Gastroesophageal sphincter (tissue), 4 donors: ENCODE data around the gene MT1HL1. TPM values are rescaled to one million over a fixed set of nuclear protein-coding genes. Genes with fewer than 3 reads are reported as not detected.
A peak's percentile ranks its signal among the peaks of the same experiment; 100 is the strongest.

ENCODE experiments used
- ATAC-seq: fragments of 150-250 bp; one replicate; pipeline ENCODE4 v1.9.1; 2016; ENCODE audit warnings: mild to moderate bottlenecking, moderate library complexity
- H3K27ac ChIP-seq, 4 donors: fragments of 200-600 bp; sonication (generic) in 3 of 4; 1 replicate in 3 of 4; 2 replicates in 1 of 4; pipeline ENCODE4 v1.5.1; 2016 to 2019
- H3K27me3 ChIP-seq: fragments of 200-600 bp; sonication (generic); one replicate; pipeline ENCODE4 v1.5.1; 2019
- H3K36me3 ChIP-seq, 2 donors: fragments of 200-600 bp; sonication (generic); one replicate each; pipeline ENCODE4 v1.5.1; 2019; ENCODE audit warnings: control low read depth in 1 of 2
- H3K4me1 ChIP-seq, 3 donors: fragments of 200-600 bp; sonication (generic); 1 replicate in 2 of 3; 2 replicates in 1 of 3; pipeline ENCODE4 v1.5.1; 2016 to 2019; ENCODE audit warnings: control low read depth in 2 of 3
- H3K4me3 ChIP-seq, 2 donors: fragments of 200-600 bp; sonication (generic); one replicate each; pipeline ENCODE4 v1.5.1; 2019; ENCODE audit warnings: mild to moderate bottlenecking in 1 of 2, moderate library complexity in 1 of 2
- H3K9me3 ChIP-seq, 3 donors: fragments of 200-600 bp; sonication (generic); one replicate each; pipeline ENCODE4 v1.5.1; 2017 to 2019; ENCODE audit warnings: control low read depth in 2 of 3
- CTCF ChIP-seq, 4 experiments: fragments of 200-600 bp in 2 of 4; fragments of 450-650 bp in 2 of 4; sonication (generic) in 1 of 4; IDR thresholded peaks; one replicate each; pipeline ENCODE4 v1.5.1; 2017 to 2019; ENCODE audit warnings: antibody characterized with exemption in 4 of 4, mild to moderate bottlenecking in 2 of 4, moderate library complexity in 2 of 4
- EP300 ChIP-seq: sonication (generic); formaldehyde crosslinking; IDR thresholded peaks from one replicate; pipeline ENCODE4 v1.6.1; 2017; ENCODE audit warnings: antibody characterized with exemption, mild to moderate bottlenecking
- POLR2A ChIP-seq, 2 donors: fragments of 450-650 bp; IDR thresholded peaks; one replicate each; pipeline ENCODE4 v1.6.1; 2017; ENCODE audit warnings: antibody characterized with exemption in 2 of 2, mild to moderate bottlenecking in 2 of 2, moderate library complexity in 1 of 2
- POLR2AphosphoS5 ChIP-seq: sonication (generic); formaldehyde crosslinking; IDR thresholded peaks from one replicate; pipeline ENCODE4 v1.6.1; 2017; ENCODE audit warnings: antibody characterized with exemption
- WGBS, 2 donors: methylation state at CpG; one replicate each; pipeline ENCODE4 v1.1.5; 2018; ENCODE audit warnings: low coverage in 1 of 2; 5-methylcytosine and 5-hydroxymethylcytosine counted together
- total RNA-seq, 4 donors: library from RNA; depleted of rRNA; stranded (reverse); fragments of >200 nt; gene quantifications; one replicate each; pipeline ENCODE4 v1.1.0, GENCODE V29; 2016

Gene MT1HL1
- total RNA-seq, 4 donors from 2014 or later = not detected

- H3K4me3 ChIP-seq = no peak overlapping the region
- peak overlapping the region; percentile 83 to 97 (median 86) for H3K27ac ChIP-seq
- 20 to 44% methylated on average over 4 to 5 of the region's 5 CpGs for WGBS, 2 donors
- TF ChIP-seq EP300 = no peak
- H3K36me3 ChIP-seq = no peaks in the 10 kb centered on the region
- no peak for ATAC-seq
- no peaks in the 10 kb centered on the region for H3K27me3 ChIP-seq
- H3K9me3 ChIP-seq = no peaks in the 10 kb centered on the region
- H3K4me1 ChIP-seq = peaks cover 5 to 35% (median 8%) of the 10 kb centered on the region in 3 donors
These were observed 8.1 kb upstream of the MT1HL1 start for GRCh38 chr1:237012361-237012760.

GRCh38 chr1:237011432-237011831, 7.2 kb upstream of the MT1HL1 start:
- H3K27ac ChIP-seq = peak overlapping the region; percentile 83 to 97 (median 86)
- H3K27me3 ChIP-seq = no peaks in the 10 kb centered on the region
- H3K9me3 ChIP-seq = no peaks in the 10 kb centered on the region
- no peaks in the 10 kb centered on the region for H3K36me3 ChIP-seq
- no peak for TF ChIP-seq EP300
- TF ChIP-seq POLR2A (IDR thresholded peaks at IDR 0.05) = no peak
- TF ChIP-seq POLR2AphosphoS5 = peak; percentile 67
- no peak for ATAC-seq
- H3K4me1 ChIP-seq = peaks cover 5 to 35% (median 8%) of the 10 kb centered on the region in 3 donors
- 30 to 34% methylated on average over 2 to 3 of the region's 3 CpGs for WGBS, 2 donors
- no peak overlapping the region for H3K4me3 ChIP-seq

- Histone ChIP-seq H3K36me3 (no peaks in the 10 kb centered on the region), H3K4me1 (peaks cover 5 to 35% (median 8%) of the 10 kb centered on the region in 3 donors), H3K27me3 (no peaks in the 10 kb centered on the region), H3K9me3 (no peaks in the 10 kb centered on the region), H3K27ac (peak overlapping the region in 1 of 4 donors; percentile 86), H3K4me3 (no peak overlapping the region)
- ATAC-seq = no peak
- TF ChIP-seq POLR2AphosphoS5 (no peak), POLR2A (IDR thresholded peaks at IDR 0.05) (no peak), EP300 (no peak), CTCF (IDR thresholded peaks at IDR 0.05) (no peak)
- 88 to 92% methylated on average over 4 of the region's 4 CpGs for WGBS, 2 donors
These were observed 5.4 kb upstream of the MT1HL1 start for GRCh38 chr1:237009611-237010010.

GRCh38 chr1:237007147-237007881, 3.1 kb upstream of the MT1HL1 start:
- peaks cover under 1 to 18% (median 4%) of the 10 kb centered on the region in 3 donors for H3K4me1 ChIP-seq
- WGBS, 2 donors = 43 to 75% methylated on average over 6 to 14 of the region's 14 CpGs

GRCh38 chr1:237005674-237006073, 1.4 kb upstream of the MT1HL1 start:
- WGBS, 2 donors = 34 to 83% methylated on average over 3 to 4 of the region's 4 CpGs
- H3K9me3 ChIP-seq = no peaks in the 10 kb centered on the region
- no peak overlapping the region for H3K27ac ChIP-seq
- no peak for ATAC-seq
- H3K4me3 ChIP-seq = no peak overlapping the region
- peaks cover 0 to 2% (median 0%) of the 10 kb centered on the region in 3 donors for H3K4me1 ChIP-seq
- TF ChIP-seq POLR2AphosphoS5 = no peak
- H3K27me3 ChIP-seq = no peaks in the 10 kb centered on the region
- H3K36me3 ChIP-seq = no peaks in the 10 kb centered on the region

More at GRCh38 chr1:237007147-237007881, 3.1 kb upstream of the MT1HL1 start:
- no peak overlapping the region for H3K4me3 ChIP-seq
- no peaks in the 10 kb centered on the region for H3K27me3 ChIP-seq
- H3K9me3 ChIP-seq = no peaks in the 10 kb centered on the region
- no peak for ATAC-seq
- H3K27ac ChIP-seq = no peak overlapping the region
- TF ChIP-seq POLR2AphosphoS5 = no peak
- no peak for TF ChIP-seq EP300
- no peak for TF ChIP-seq CTCF (IDR thresholded peaks at IDR 0.05)
- no peak for TF ChIP-seq POLR2A (IDR thresholded peaks at IDR 0.05)
- H3K36me3 ChIP-seq = no peaks in the 10 kb centered on the region

GRCh38 chr1:237003516-237003915, 725 bp downstream of the MT1HL1 start:
- TF ChIP-seq CTCF (IDR thresholded peaks at IDR 0.05) = no peak
- no peak for TF ChIP-seq EP300
- no peak for TF ChIP-seq POLR2AphosphoS5
- no peak for TF ChIP-seq POLR2A (IDR thresholded peaks at IDR 0.05)
- Histone ChIP-seq H3K4me3 (no peak overlapping the region), H3K27ac (no peak overlapping the region), H3K27me3 (no peaks in the 10 kb centered on the region), H3K9me3 (no peaks in the 10 kb centered on the region), H3K4me1 (peaks cover 0 to 2% (median 0%) of the 10 kb centered on the region in 3 donors), H3K36me3 (no peaks in the 10 kb centered on the region)
- ATAC-seq = no peak
- WGBS, 2 donors = 62 to 81% methylated on average over 7 to 8 of the region's 8 CpGs
